Esophagus squamous epithelium (tissue), 4 donors: ENCODE results near the gene KLHL29.

Experiments used
- CTCF ChIP-seq, 6 experiments: fragments of 450-650 bp in 4 of 6; fragments of 200-600 bp in 2 of 6; sonication (generic) in 2 of 6; IDR thresholded peaks; one replicate each; pipeline ENCODE4 v1.5.1; 2016 to 2019; ENCODE audit warnings: antibody characterized with exemption in 6 of 6, mild to moderate bottlenecking in 4 of 6, moderate library complexity in 4 of 6
- POLR2A ChIP-seq, 4 donors: fragments of 450-650 bp; IDR thresholded peaks; one replicate each; pipeline ENCODE4 v1.6.1; 2017; ENCODE audit warnings: antibody characterized with exemption in 4 of 4, mild to moderate bottlenecking in 4 of 4, moderate library complexity in 3 of 4

GRCh38 chr2:23624915-23625314 lies 239.9 kb downstream of the KLHL29 start:
- TF ChIP-seq CTCF (IDR thresholded peaks at IDR 0.05) = no peak
- no peak for TF ChIP-seq POLR2A (IDR thresholded peaks at IDR 0.05)
